ENCODE measurements around the gene ABCG1. TPM values are rescaled to one million over a fixed set of nuclear protein-coding genes. Genes with fewer than 3 reads are reported as not detected.

ABCG1 gene
- total and polyA plus RNA-seq, 11 donors = 3.3 to 25.3 (median 13.5) TPM

DNA sequence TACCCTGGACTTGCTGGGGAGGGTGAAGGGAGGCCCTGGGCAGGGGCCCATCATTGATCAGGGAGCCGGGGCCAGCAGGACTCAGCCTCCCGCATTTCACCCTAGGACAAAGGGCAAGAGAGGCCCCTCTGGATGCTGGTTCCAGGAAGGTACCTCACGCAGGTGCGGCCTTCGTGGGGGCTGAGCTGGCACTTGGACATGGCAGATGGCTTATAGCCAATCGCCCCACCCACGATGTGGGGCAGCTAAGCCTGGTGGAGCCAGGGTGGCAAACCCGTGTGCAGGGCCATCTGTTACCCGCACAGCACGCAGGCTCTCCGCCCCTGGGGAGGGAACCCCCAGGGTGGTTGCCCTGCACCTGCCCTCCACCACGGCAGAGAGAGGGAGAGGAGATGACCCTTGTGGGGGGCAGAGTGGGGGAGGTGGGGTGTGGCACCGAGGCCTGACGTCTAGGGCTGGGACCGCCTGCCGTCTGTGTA, 93.7 kb downstream of the ABCG1 start:
- no peaks in the 10 kb centered on the region for H3K36me3 ChIP-seq
- 78 to 85% (median 83%) methylated on average over 9 to 16 of the region's 16 CpGs for WGBS, 4 donors
- H3K4me3 ChIP-seq = no peak overlapping the region
- H3K27ac ChIP-seq = no peak overlapping the region
- TF ChIP-seq, protein P1, sequence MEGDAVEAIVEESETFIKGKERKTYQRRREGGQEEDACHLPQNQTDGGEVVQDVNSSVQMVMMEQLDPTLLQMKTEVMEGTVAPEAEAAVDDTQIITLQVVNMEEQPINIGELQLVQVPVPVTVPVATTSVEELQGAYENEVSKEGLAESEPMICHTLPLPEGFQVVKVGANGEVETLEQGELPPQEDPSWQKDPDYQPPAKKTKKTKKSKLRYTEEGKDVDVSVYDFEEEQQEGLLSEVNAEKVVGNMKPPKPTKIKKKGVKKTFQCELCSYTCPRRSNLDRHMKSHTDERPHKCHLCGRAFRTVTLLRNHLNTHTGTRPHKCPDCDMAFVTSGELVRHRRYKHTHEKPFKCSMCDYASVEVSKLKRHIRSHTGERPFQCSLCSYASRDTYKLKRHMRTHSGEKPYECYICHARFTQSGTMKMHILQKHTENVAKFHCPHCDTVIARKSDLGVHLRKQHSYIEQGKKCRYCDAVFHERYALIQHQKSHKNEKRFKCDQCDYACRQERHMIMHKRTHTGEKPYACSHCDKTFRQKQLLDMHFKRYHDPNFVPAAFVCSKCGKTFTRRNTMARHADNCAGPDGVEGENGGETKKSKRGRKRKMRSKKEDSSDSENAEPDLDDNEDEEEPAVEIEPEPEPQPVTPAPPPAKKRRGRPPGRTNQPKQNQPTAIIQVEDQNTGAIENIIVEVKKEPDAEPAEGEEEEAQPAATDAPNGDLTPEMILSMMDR (IDR thresholded peaks at IDR 0.05) = no peak
- no peak for TF ChIP-seq POLR2A (IDR thresholded peaks at IDR 0.05)
- peaks cover 0 to 19% (median 2%) of the 10 kb centered on the region in 9 donors for H3K27me3 ChIP-seq
- ATAC-seq (no peak), DNase-seq (no peak)
- H3K4me1 ChIP-seq = peaks cover 0 to 30% (median 16%) of the 10 kb centered on the region in 12 donors
- no peaks in the 10 kb centered on the region for H3K9me3 ChIP-seq
- intact Hi-C loops (cut with DNase I) = loop anchor here in 5 of 10 donors (5.0 to 10.0 kb wide), 4 partner anchors 132 to 165 kb away; no protein-coding TSS in a partner anchor

- H3K27me3 ChIP-seq = peaks cover 0 to 12% (median 2%) of the 10 kb centered on the region in 9 donors
- no peaks in the 10 kb centered on the region for H3K9me3 ChIP-seq
- intact Hi-C loops (cut with DNase I) = loop anchor here in 5 of 10 donors (5.0 to 10.0 kb wide), 4 partner anchors 131 to 166 kb away; no protein-coding TSS in a partner anchor
- TF ChIP-seq, protein P1 (IDR thresholded peaks at IDR 0.05) = no peak
- TF ChIP-seq POLR2A (IDR thresholded peaks at IDR 0.05) = no peak
- peaks cover 0 to 30% (median 15%) of the 10 kb centered on the region in 12 donors for H3K4me1 ChIP-seq
- peak overlapping the region in 1 of 12 donors; percentile 13 for H3K4me3 ChIP-seq
- no peaks in the 10 kb centered on the region for H3K36me3 ChIP-seq
- no peak for ATAC-seq
- no peak overlapping the region for H3K27ac ChIP-seq
- DNase-seq = peak in 1 of 5 donors; percentile 43
- 18 to 29% (median 26%) methylated on average over 10 to 13 of the region's 13 CpGs for WGBS, 4 donors
These were observed 94.6 kb downstream of the ABCG1 start for GRCh38 chr21:42313501-42313969.

DNA sequence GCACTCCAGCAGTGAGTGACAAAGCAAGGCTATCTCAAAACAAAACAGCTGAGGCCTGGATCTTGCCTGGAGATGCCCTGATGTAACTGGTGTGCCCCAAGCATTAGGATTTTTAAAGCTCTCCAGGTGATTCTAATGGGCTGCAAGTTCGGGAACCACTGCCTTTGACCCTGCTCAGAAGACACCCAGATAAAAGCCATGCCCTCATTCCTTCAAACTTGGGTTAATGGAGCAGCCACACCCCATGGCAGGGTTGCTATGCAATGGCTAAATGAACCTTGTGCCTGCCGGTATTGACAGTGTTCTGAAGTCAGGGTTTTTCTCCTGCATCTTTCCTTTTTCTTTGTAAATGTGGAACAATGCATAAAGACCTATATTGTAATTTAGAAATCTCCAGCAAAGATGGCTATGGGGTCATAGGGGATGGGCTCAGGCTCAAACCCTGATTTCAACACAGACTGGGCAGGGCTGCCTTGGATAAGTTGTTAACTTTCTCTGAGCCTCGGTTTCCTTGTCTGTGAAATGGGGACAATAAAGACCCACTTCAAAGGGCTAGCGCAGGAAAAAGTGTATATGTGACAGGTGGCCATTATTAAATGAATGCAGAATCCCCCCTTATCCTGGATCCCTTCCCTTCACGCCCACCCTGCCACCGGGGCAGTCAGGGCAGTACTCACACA, 95.8 kb downstream of the ABCG1 start:
- no peak for TF ChIP-seq POLR2A (IDR thresholded peaks at IDR 0.05)
- TF ChIP-seq, protein P1 (IDR thresholded peaks at IDR 0.05) = no peak
- Histone ChIP-seq H3K4me3 (peak overlapping the region in 1 of 12 donors; percentile 21), H3K27me3 (peaks cover 0 to 4% (median 0%) of the 10 kb centered on the region in 9 donors), H3K27ac (peak overlapping the region in 1 of 12 donors; percentile 10), H3K9me3 (no peaks in the 10 kb centered on the region), H3K4me1 (peaks cover 0 to 25% (median 10%) of the 10 kb centered on the region in 12 donors), H3K36me3 (no peaks in the 10 kb centered on the region)
- DNase-seq = no peak
- WGBS, 4 donors = 90 to 97% (median 94%) methylated on average over 6 of the region's 6 CpGs
- ATAC-seq = no peak
- intact Hi-C loops (cut with DNase I) = loop anchor here in 5 of 10 donors (5.0 to 10.0 kb wide), 4 partner anchors 130 to 167 kb away; no protein-coding TSS in a partner anchor

DNA sequence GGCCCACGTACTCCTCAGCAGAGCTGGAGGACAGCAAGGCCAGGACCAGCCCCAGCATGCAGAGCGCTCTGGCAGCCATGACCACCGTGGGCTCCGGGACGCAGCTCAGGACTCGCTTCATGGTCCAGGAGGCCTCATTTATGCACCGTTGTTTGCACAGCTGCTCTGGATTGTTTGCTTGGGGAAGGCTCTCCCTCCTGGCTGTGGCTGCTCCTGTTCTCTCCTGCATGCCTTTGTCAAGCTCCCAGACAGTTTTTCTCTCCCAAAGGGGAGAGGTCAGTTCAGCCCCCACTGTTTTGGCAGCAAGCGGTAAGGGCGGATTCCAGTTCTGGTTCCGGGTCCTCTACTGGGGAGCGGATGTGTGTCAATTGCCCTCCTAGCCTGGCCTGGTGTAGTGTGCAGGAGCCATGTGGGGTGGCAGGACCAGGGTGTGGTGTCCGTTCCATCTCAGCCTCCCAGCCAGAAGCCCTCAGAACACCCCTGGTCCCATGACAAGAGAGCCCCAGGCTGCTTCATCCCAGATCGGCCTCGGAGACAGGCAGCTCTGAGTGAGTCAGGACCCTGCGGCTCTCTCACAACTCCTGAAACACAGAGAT, 96.5 kb downstream of the ABCG1 start, which contains the start of gene TFF3:
TSS of gene TFF3 (minus strand) at position 114 of the 596 bp plus-strand sequence. CDS start at position 79, 35 bp downstream.
- 70 to 80% (median 76%) methylated on average over 8 to 15 of the region's 15 CpGs for WGBS, 4 donors
- no peaks in the 10 kb centered on the region for H3K36me3 ChIP-seq

More for the DNA sequence above, 96.5 kb downstream of the ABCG1 start, which contains the start of gene TFF3:
- intact Hi-C loops (cut with DNase I) = loop anchor here in 3 of 10 donors (10.0 kb wide), 1 partner anchor 129 kb away; no protein-coding TSS in a partner anchor
- DNase-seq (peak in 1 of 5 donors; percentile 42), ATAC-seq (peak; percentile 31 to 86 (median 40))
- peak within 1 kb of the TSS in 3 of 12 donors; percentile 10 to 16 (median 13) for H3K27ac ChIP-seq
- no peak for TF ChIP-seq POLR2A (IDR thresholded peaks at IDR 0.05)
- TF ChIP-seq, protein P1 (IDR thresholded peaks at IDR 0.05) = no peak
- H3K27me3 ChIP-seq = no peaks in the 10 kb centered on the region
- H3K4me1 ChIP-seq = peaks cover 0 to 22% (median 9%) of the 10 kb centered on the region in 12 donors
- peak within 1 kb of the TSS in 1 of 12 donors; percentile 21 for H3K4me3 ChIP-seq
- no peaks in the 10 kb centered on the region for H3K9me3 ChIP-seq

All from heart left ventricle (tissue), 16 donors.